PC-3 (cell line): Measurements from ENCODE around the gene SYMPK. TPM values are rescaled to one million over a fixed set of nuclear protein-coding genes. Genes with fewer than 3 reads are reported as not detected.

ENCODE experiments used
- ATAC-seq: fragments of 200-7000 bp; cut with Tn5 transposase; 2 replicates; pipeline ENCODE4 v1.9.1; 2020; ENCODE audit warnings: mild to moderate bottlenecking, moderate library complexity
- BruUV-seq: library from RNA; stranded (reverse); fragments of 400-500 nt; replicated peaks from 2 replicates; lab custom pipeline; 2021; lab: Mats Ljungman, UMichigan
- CTCF ChIA-PET: fragments of 300-600 bp; sonication (Branson Sonifier 250); formaldehyde crosslinking; loops from one replicate; lab custom pipeline; 2022; ENCODE audit warnings: antibody characterized with exemption; lab: Charles Lee
- POLR2A ChIA-PET: fragments of 300-600 bp; sonication (Branson Sonifier 250); formaldehyde crosslinking; loops from one replicate; lab custom pipeline; 2022; ENCODE audit warnings: antibody characterized with exemption; ENCODE audit not compliant: unreplicated experiment; lab: Charles Lee
- DNase-seq: peaks from one replicate; pipeline ENCODE4 v3.0.0-alpha.2; 2015
- H2AFZ ChIP-seq: fragments of 300-600 bp; sonication (generic); 2 replicates; pipeline ENCODE4 v1.6.0; 2016; ENCODE audit warnings: antibody characterized with exemption, low read length
- H3F3A ChIP-seq: fragments of 300-600 bp; sonication (generic); one replicate; pipeline ENCODE4 v1.6.0; 2017; ENCODE audit warnings: antibody characterized with exemption, low read length, control low read depth, mild to moderate bottlenecking; ENCODE audit not compliant: unreplicated experiment
- H3K27ac ChIP-seq: fragments of 300-600 bp; sonication (generic); 2 replicates; pipeline ENCODE4 v1.5.1; 2016; ENCODE audit warnings: mild to moderate bottlenecking, low read length
- H3K27me3 ChIP-seq: fragments of 300-600 bp; sonication (generic); 2 replicates; pipeline ENCODE4 v1.6.1; 2016; ENCODE audit warnings: low read length, mixed read lengths
- H3K36me3 ChIP-seq: fragments of 300-600 bp; sonication (generic); 2 replicates; pipeline ENCODE4 v1.6.1; 2016; ENCODE audit warnings: low read depth, mixed run types, low read length, mixed read lengths
- H3K4me1 ChIP-seq: fragments of 300-600 bp; sonication (generic); 2 replicates; pipeline ENCODE4 v1.5.1; 2016; ENCODE audit warnings: low read length; ENCODE audit not compliant: insufficient read depth
- H3K4me2 ChIP-seq: fragments of 300-600 bp; sonication (generic); 2 replicates; pipeline ENCODE4 v1.6.0; 2016; ENCODE audit warnings: low read length
- H3K4me3 ChIP-seq: fragments of 300-600 bp; sonication (generic); 2 replicates; pipeline ENCODE4 v1.5.1; 2016; ENCODE audit warnings: mild to moderate bottlenecking, low read length, mixed read lengths
- H3K79me2 ChIP-seq: fragments of 300-600 bp; sonication (generic); 2 replicates; pipeline ENCODE4 v1.6.1; 2017; ENCODE audit warnings: low read length, mixed read lengths
- H3K9ac ChIP-seq: fragments of 300-600 bp; sonication (generic); 2 replicates; pipeline ENCODE4 v1.6.0; 2016; ENCODE audit warnings: mild to moderate bottlenecking, low read length
- H3K9me2 ChIP-seq: fragments of 300-600 bp; sonication (generic); replicated peaks from 2 replicates; pipeline ENCODE4 v1.6.1; 2016; ENCODE audit warnings: mixed run types, low read length, mixed read lengths
- H3K9me3 ChIP-seq: fragments of 300-600 bp; sonication (generic); 2 replicates; pipeline ENCODE4 v1.6.1; 2016; ENCODE audit warnings: low read length, mixed read lengths
- H4K20me1 ChIP-seq: fragments of 300-600 bp; sonication (generic); 2 replicates; pipeline ENCODE4 v1.6.1; 2016; ENCODE audit warnings: low read length, mixed read lengths
- CTCF ChIP-seq: fragments of 300-600 bp; sonication (generic); conservative IDR thresholded peaks from 2 replicates; pipeline ENCODE4 v1.5.1; 2017; ENCODE audit warnings: antibody characterized with exemption, low read depth, mild to moderate bottlenecking, low read length
- EZH2 ChIP-seq: fragments of 300-600 bp; sonication (generic); IDR thresholded peaks from one replicate; pipeline ENCODE4 v1.6.1; 2017; ENCODE audit warnings: antibody characterized with exemption, mild to moderate bottlenecking, low read length; ENCODE audit not compliant: unreplicated experiment
- EZH2phosphoT487 ChIP-seq: fragments of 300-600 bp; sonication (generic); IDR thresholded peaks from 2 replicates; pipeline ENCODE4 v1.6.1; 2018; ENCODE audit warnings: mild to moderate bottlenecking, antibody characterized with exemption, low read length, borderline replicate concordance
- intact Hi-C: fragments of 100-400 bp; cut with micrococcal nuclease; formaldehyde crosslinking; loops from 2 replicates; pipeline ENCODE4 v1.9.0; 2023
- total RNA-seq: library from RNA; depleted of rRNA; stranded (reverse); fragments of >200 nt; gene quantifications from 2 replicates; pipeline ENCODE4 v1.2.3, GENCODE V29; 2014

The SYMPK gene
- total RNA-seq, 1 experiment from 2014 or later: 36.6 TPM

- Histone ChIP-seq H3K4me1 (peaks cover 41% of the 10 kb centered on the region), H3K79me2 (no peaks in the 10 kb centered on the region), H3K9ac (no peak overlapping the region), H3F3A (no peaks in the 10 kb centered on the region), H3K9me2 (no peaks in the 10 kb centered on the region), H3K4me3 (no peak overlapping the region), H3K9me3 (no peaks in the 10 kb centered on the region), H2AFZ (no peak overlapping the region), H4K20me1 (no peaks in the 10 kb centered on the region), H3K36me3 (no peaks in the 10 kb centered on the region), H3K27me3 (no peaks in the 10 kb centered on the region), H3K27ac (no peak overlapping the region), H3K4me2 (no peak overlapping the region)
- no TSS peak for BruUV-seq
- DNase-seq (no peak), ATAC-seq (no peak)
- ChIA-PET CTCF (interaction anchor here (1.5 kb wide), 1 partner anchor 8 kb away, joined by 19 read pairs; the partner anchor contains the start of gene SIX5), POLR2A (no interaction called here)
- no peak for TF ChIP-seq EZH2phosphoT487
- TF ChIP-seq EZH2: no peak
- no peak for TF ChIP-seq CTCF
- intact Hi-C loops: no loop called here
Measured at GRCh38 chr19:45778010-45778661, 84.8 kb downstream of the SYMPK start.

- H3K9me2 ChIP-seq: no peaks in the 10 kb centered on the region
- H3K9ac ChIP-seq: no peak overlapping the region
- BruUV-seq: TSS peak; percentile 3
- DNase-seq (no peak), ATAC-seq (no peak)
- no peak overlapping the region for H3K4me3 ChIP-seq
- H3K9me3 ChIP-seq: no peaks in the 10 kb centered on the region
- no peaks in the 10 kb centered on the region for H4K20me1 ChIP-seq
- ChIA-PET CTCF (no interaction called here), POLR2A (no interaction called here)
- no peak overlapping the region for H3K27ac ChIP-seq
- H3F3A ChIP-seq: no peaks in the 10 kb centered on the region
- H3K36me3 ChIP-seq: no peaks in the 10 kb centered on the region
- TF ChIP-seq EZH2phosphoT487 (no peak), CTCF (no peak), EZH2 (no peak)
- H3K27me3 ChIP-seq: no peaks in the 10 kb centered on the region
- intact Hi-C loops: no loop called here
- H2AFZ ChIP-seq: no peak overlapping the region
- H3K79me2 ChIP-seq: no peaks in the 10 kb centered on the region
- peaks cover 36% of the 10 kb centered on the region for H3K4me1 ChIP-seq
- H3K4me2 ChIP-seq: no peak overlapping the region
Measured at GRCh38 chr19:45777395-45777961, 85.5 kb downstream of the SYMPK start.

- TF ChIP-seq CTCF (no peak), EZH2 (no peak), EZH2phosphoT487 (no peak)
- Histone ChIP-seq H3F3A (no peaks in the 10 kb centered on the region), H3K27ac (no peak overlapping the region), H3K4me3 (no peak overlapping the region), H2AFZ (no peak overlapping the region), H3K27me3 (no peaks in the 10 kb centered on the region), H3K9ac (no peak overlapping the region), H3K79me2 (no peaks in the 10 kb centered on the region), H3K4me1 (peaks cover 27% of the 10 kb centered on the region), H4K20me1 (no peaks in the 10 kb centered on the region), H3K36me3 (no peaks in the 10 kb centered on the region), H3K9me3 (no peaks in the 10 kb centered on the region), H3K4me2 (no peak overlapping the region), H3K9me2 (no peaks in the 10 kb centered on the region)
- no TSS peak for BruUV-seq
- no peak for DNase-seq
- no peak for ATAC-seq
- POLR2A ChIA-PET: no interaction called here
- CTCF ChIA-PET: no interaction called here
- intact Hi-C loops: no loop called here
Measured at GRCh38 chr19:45774765-45775164, 88.2 kb downstream of the SYMPK start.
